GM18498 (cell line): ENCODE data around the gene FBXO31.
"Not testable (repeated sequence)": the region's sequence is repeated elsewhere in the genome, so short reads cannot be mapped to it uniquely, and the experiment has no call there.

Experiments used
- ATAC-seq: cut with Tn5 transposase; IDR thresholded peaks from one replicate; pipeline ENCODE4 v1.9.1; 2021; ENCODE audit warnings: mild to moderate bottlenecking, moderate library complexity; ENCODE audit not compliant: unreplicated experiment

Gene FBXO31

GRCh38 chr16:87411375-87412271, 28.0 kb upstream of the FBXO31 start:
- ATAC-seq = no peak

- ATAC-seq = no peak
Observed at GRCh38 chr16:87410968-87411367, 27.4 kb upstream of the FBXO31 start.

- ATAC-seq = no peak
Observed at GRCh38 chr16:87410530-87410929, 27.0 kb upstream of the FBXO31 start.

- ATAC-seq = no peak
Observed at GRCh38 chr16:87409781-87410180, 26.2 kb upstream of the FBXO31 start.

- no peak for ATAC-seq
Observed at GRCh38 chr16:87409153-87409552, 25.6 kb upstream of the FBXO31 start.

GRCh38 chr16:87407511-87408112, 24.0 kb upstream of the FBXO31 start:
- no peak for ATAC-seq

- no peak for ATAC-seq
Observed at GRCh38 chr16:87406495-87407088, 23.0 kb upstream of the FBXO31 start.

- ATAC-seq = no peak
Observed at GRCh38 chr16:87404764-87405625, 21.4 kb upstream of the FBXO31 start.

GRCh38 chr16:87395181-87395842, 11.7 kb upstream of the FBXO31 start:
- ATAC-seq = no peak

GRCh38 chr16:87393680-87394055, 10.1 kb upstream of the FBXO31 start:
- ATAC-seq = no peak

- ATAC-seq = peak; percentile 3
Observed at GRCh38 chr16:87392821-87393679, 9.5 kb upstream of the FBXO31 start.

- peak; percentile 70 for ATAC-seq
Observed at GRCh38 chr16:87391950-87392820, 8.6 kb upstream of the FBXO31 start, which contains the start of gene MAP1LC3B. Gene MAP1LC3B, plus strand, starts transcription at chr16:87392336. Its CDS starts 92 bp downstream, at chr16:87392428.

GRCh38 chr16:87391324-87391949, 7.9 kb upstream of the FBXO31 start:
- ATAC-seq = no peak

- ATAC-seq = no peak
Observed at GRCh38 chr16:87390641-87391323, 7.2 kb upstream of the FBXO31 start.

GRCh38 chr16:87389914-87390313, 6.3 kb upstream of the FBXO31 start:
- ATAC-seq = not testable (repeated sequence)

GRCh38 chr16:87389245-87389644, 5.7 kb upstream of the FBXO31 start:
- ATAC-seq = no peak

- no peak for ATAC-seq
Observed at GRCh38 chr16:87388818-87389134, 5.2 kb upstream of the FBXO31 start.
